Measurements from ENCODE around the gene PSRC1. TPM values are rescaled to one million over a fixed set of nuclear protein-coding genes. Genes with fewer than 3 reads are reported as not detected.

The PSRC1 gene
- total and polyA plus RNA-seq, 2 of the 8 experiments (the other 6 are each of a cell fraction or from before 2014, with no cell fraction given), result 56.1 to 67.3 TPM

DNA sequence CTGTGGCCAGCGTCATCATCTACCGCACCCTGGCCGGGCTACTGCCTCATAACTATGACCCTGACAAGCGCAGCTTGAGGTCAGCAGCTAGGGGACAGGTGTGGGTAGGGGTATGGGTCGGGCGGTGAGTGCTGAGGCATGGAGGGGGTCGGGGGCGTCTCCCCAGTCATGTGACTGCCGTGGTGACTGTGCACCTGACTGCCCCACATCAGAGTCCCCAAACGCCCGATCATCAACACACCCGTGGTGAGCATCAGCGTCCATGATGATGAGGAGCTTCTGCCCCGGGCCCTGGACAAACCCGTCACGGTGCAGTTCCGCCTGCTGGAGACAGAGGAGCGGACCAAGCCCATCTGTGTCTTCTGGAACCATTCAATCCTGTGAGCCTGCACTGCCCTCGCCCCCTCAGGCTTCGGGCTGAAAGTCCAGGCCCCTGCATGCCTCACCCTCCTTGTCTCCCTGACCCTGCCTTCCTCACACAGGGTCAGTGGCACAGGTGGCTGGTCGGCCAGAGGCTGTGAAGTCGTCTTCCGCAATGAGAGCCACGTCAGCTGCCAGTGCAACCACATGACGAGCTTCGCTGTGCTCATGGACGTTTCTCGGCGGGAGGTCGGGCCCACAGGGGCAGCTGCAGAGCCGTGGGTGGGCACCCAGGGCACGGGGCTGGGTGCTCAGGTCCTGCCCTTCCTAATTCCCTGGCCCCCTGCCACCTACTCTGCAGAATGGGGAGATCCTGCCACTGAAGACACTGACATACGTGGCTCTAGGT is 13.5 kb downstream of the PSRC1 start:
- Histone ChIP-seq H2BK5ac (ENCODE audit: low read depth, low read length) (no peak overlapping the region; the same call in 1 of the 2 replicates), H4K91ac (replicated peaks; ENCODE audit: insufficient read length, low read length) (no peak overlapping the region), H4K20me1 (replicated peaks in 1 of 2; ENCODE audit: control insufficient read depth in 1 of 2, insufficient read depth in 2 of 2, low read length in 2 of 2) (peaks cover 0 to 12% of the 10 kb centered on the region in 2 experiments), H3K23me2 (ENCODE audit: low read depth, low read length) (no peaks in the 10 kb centered on the region), H3K56ac (replicated peaks; ENCODE audit: insufficient read length, low read depth, low read length) (no peak overlapping the region), H3K4me1 (replicated peaks in 1 of 4; ENCODE audit: control insufficient read depth in 3 of 4, insufficient read depth in 4 of 4, low read length in 3 of 4) (peaks cover 0 to 2% (median 0%) of the 10 kb centered on the region in 4 experiments; a peak in 2 of 7 replicates), H3K4me3 (ENCODE audit: extremely low read depth in 1 of 4, insufficient read depth in 2 of 4, low read depth in 3 of 4, low read length in 4 of 4) (no peak overlapping the region), H3K18ac (ENCODE audit: extremely low read depth, low read length) (no peak overlapping the region), H3K9ac (replicated peaks in 1 of 4; ENCODE audit: extremely low read depth in 1 of 4, low read depth in 3 of 4, low read length in 3 of 4) (no peak overlapping the region), H2BK120ac (replicated peaks; ENCODE audit: low read depth, low read length) (no peak overlapping the region), H4K5ac (ENCODE audit: insufficient read length, low read depth, low read length) (no peak overlapping the region), H3K36me3 (ENCODE audit: control insufficient read depth in 2 of 4, insufficient read depth in 4 of 4, low read length in 3 of 4) (peaks cover 15 to 33% (median 22%) of the 10 kb centered on the region in 4 experiments; a peak in 6 of 8 replicates), H3K4ac (replicated peaks; ENCODE audit: insufficient read length, low read depth, low read length) (no peak overlapping the region), H2BK12ac (ENCODE audit: low read depth, low read length) (no peak overlapping the region), H2BK15ac (ENCODE audit: low read length) (no peak overlapping the region), H3K27me3 (replicated peaks in 1 of 4; ENCODE audit: control insufficient read depth in 3 of 4, extremely low read depth in 1 of 4, insufficient read depth in 3 of 4, low read length in 3 of 4) (no peaks in the 10 kb centered on the region), H3K79me1 (ENCODE audit: low read depth, low read length) (no peaks in the 10 kb centered on the region), H3K14ac (ENCODE audit: insufficient read length) (no peak overlapping the region), H3K23ac (ENCODE audit: insufficient read length) (no peak overlapping the region), H3K79me2 (ENCODE audit: control insufficient read depth in 1 of 2, insufficient read depth in 2 of 2, low read length in 2 of 2) (no peaks in the 10 kb centered on the region), H3K9me3 (ENCODE audit: insufficient read depth in 2 of 2, low read depth in 1 of 2, low read length in 1 of 2) (no peaks in the 10 kb centered on the region), H4K8ac (ENCODE audit: extremely low read depth, insufficient read depth, low read length) (no peak overlapping the region), H2AK5ac (ENCODE audit: low read depth, low read length) (no peak overlapping the region), H2BK20ac (ENCODE audit: low read length) (no peak overlapping the region), H3K27ac (ENCODE audit: low read depth, low read length) (no peak overlapping the region), H3K4me2 (ENCODE audit: insufficient read depth in 1 of 2, low read depth in 2 of 2, low read length in 2 of 2) (no peak overlapping the region), H2AFZ (ENCODE audit: low read length) (no peak overlapping the region)
- WGBS, 2 experiments (ENCODE audit: extremely low coverage in 1 of 2, insufficient coverage in 1 of 2, insufficient read length in 1 of 2, insufficient replicate concordance in 2 of 2, low coverage in 1 of 2, low lambda C conversion rate in 2 of 2, missing lambda C conversion rate in 1 of 2), result 94% methylated on average over 27 of the region's 33 CpGs; no CpG with 5 or more reads in 1 of the 2 experiments
- no peak for DNase-seq (ENCODE audit: low read depth in 1 of 2, low spot score in 2 of 2)
- ChIA-PET CTCF (ENCODE audit: partially characterized antibody) (interaction anchor here (0.6 to 2.4 kb wide), 13 partner anchors 8 to 263 kb away, joined by 3 to 11 read pairs (median 3); partner anchors contain the start of gene SORT1), POLR2A (ENCODE audit: partially characterized antibody) (interaction anchor here (1.2 to 1.4 kb wide), 3 partner anchors 8 to 26 kb away, joined by 3 to 4 read pairs (median 3); no protein-coding TSS in a partner anchor)
- FAIRE-seq, result no peak
- TF ChIP-seq MAFK (IDR thresholded peaks at IDR 0.05; ENCODE audit: low read depth, low read length), result no peak
- no peak for TF ChIP-seq POU5F1 (IDR thresholded peaks at IDR 0.05; ENCODE audit: low read depth, low read length)
- no peak for TF ChIP-seq POLR2AphosphoS5 (IDR thresholded peaks at IDR 0.05; ENCODE audit: low read depth, low read length)
- TF ChIP-seq SUZ12 (IDR thresholded peaks at IDR 0.05; ENCODE audit: low read length), result no peak
- TF ChIP-seq SRF (IDR thresholded peaks at IDR 0.05; ENCODE audit: low read depth, low read length), result no peak
- TF ChIP-seq RXRA (IDR thresholded peaks at IDR 0.05; ENCODE audit: insufficient read depth, low read depth, low read length), result no peak
- TF ChIP-seq SIRT6 (IDR thresholded peaks at IDR 0.05; ENCODE audit: low read length), result no peak
- no peak for TF ChIP-seq BCL11A (IDR thresholded peaks at IDR 0.05; ENCODE audit: low read depth in 2 of 2, low read length in 2 of 2)
- TF ChIP-seq SAP30 (IDR thresholded peaks at IDR 0.05; ENCODE audit: insufficient read depth, insufficient replicate concordance, low read length), result no peak
- no peak for TF ChIP-seq TCF12 (IDR thresholded peaks at IDR 0.05; ENCODE audit: low read depth, low read length)
- TF ChIP-seq, protein P1, sequence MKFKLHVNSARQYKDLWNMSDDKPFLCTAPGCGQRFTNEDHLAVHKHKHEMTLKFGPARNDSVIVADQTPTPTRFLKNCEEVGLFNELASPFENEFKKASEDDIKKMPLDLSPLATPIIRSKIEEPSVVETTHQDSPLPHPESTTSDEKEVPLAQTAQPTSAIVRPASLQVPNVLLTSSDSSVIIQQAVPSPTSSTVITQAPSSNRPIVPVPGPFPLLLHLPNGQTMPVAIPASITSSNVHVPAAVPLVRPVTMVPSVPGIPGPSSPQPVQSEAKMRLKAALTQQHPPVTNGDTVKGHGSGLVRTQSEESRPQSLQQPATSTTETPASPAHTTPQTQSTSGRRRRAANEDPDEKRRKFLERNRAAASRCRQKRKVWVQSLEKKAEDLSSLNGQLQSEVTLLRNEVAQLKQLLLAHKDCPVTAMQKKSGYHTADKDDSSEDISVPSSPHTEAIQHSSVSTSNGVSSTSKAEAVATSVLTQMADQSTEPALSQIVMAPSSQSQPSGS (IDR thresholded peaks at IDR 0.05; ENCODE audit: low read length), result no peak
